Brain microvascular endothelial cell (primary cell): ENCODE results near the gene LFNG.
A peak's percentile ranks its signal among the peaks of the same experiment; 100 is the strongest.

Source experiments
- DNase-seq: peaks from one replicate; pipeline ENCODE4 v3.0.0-alpha.2; 2020
- H3K27ac ChIP-seq: fragments of 250-450 bp; sonication (Bioruptor Pico); 2 replicates; pipeline ENCODE4 v1.5.1; 2020; ENCODE audit warnings: mild to moderate bottlenecking, moderate library complexity
- H3K27me3 ChIP-seq: fragments of 250-450 bp; sonication (Bioruptor Pico); replicated peaks from 2 replicates; pipeline ENCODE4 v1.5.1; 2020; ENCODE audit warnings: mild to moderate bottlenecking
- H3K36me3 ChIP-seq: fragments of 250-450 bp; sonication (Bioruptor Pico); replicated peaks from 2 replicates; pipeline ENCODE4 v1.5.1; 2020; ENCODE audit warnings: mild to moderate bottlenecking
- H3K4me3 ChIP-seq: 2 replicates; pipeline ENCODE4 v1.5.1; 2011; ENCODE audit warnings: low read depth, mild to moderate bottlenecking, control low read depth, low read length, moderate library complexity
- CTCF ChIP-seq: IDR thresholded peaks from 2 replicates; pipeline ENCODE4 v1.5.1; 2011; ENCODE audit warnings: low read depth, mild to moderate bottlenecking, moderate library complexity, low read length, control low read depth, inconsistent platforms; ENCODE audit errors: missing control alignments
- in situ Hi-C: cut with HindIII; loops from 2 replicates; pipeline ENCODE4 v1.10.0; 2017; ENCODE audit warnings: low sequenced_read_pairs, low pct_ligation_motif_present

The LFNG gene

GRCh38 chr7:2551418-2551817 is 31.8 kb downstream of the LFNG start:
- Histone ChIP-seq H3K27ac (no peak overlapping the region), H3K36me3 (peaks cover 13% of the 10 kb centered on the region), H3K4me3 (no peak overlapping the region), H3K27me3 (no peaks in the 10 kb centered on the region)
- in situ Hi-C loops, result no loop called here
- no peak for DNase-seq
- TF ChIP-seq CTCF, result no peak

- no peaks in the 10 kb centered on the region for H3K27me3 ChIP-seq
- no peak for TF ChIP-seq CTCF
- no peak overlapping the region for H3K4me3 ChIP-seq
- DNase-seq, result no peak
- in situ Hi-C loops, result no loop called here
- peaks cover 4% of the 10 kb centered on the region for H3K36me3 ChIP-seq
- no peak overlapping the region for H3K27ac ChIP-seq
These were observed 33.5 kb downstream of the LFNG start for GRCh38 chr7:2553108-2553507.

- in situ Hi-C loops, result no loop called here
These were observed 34.4 kb downstream of the LFNG start for GRCh38 chr7:2553831-2554581.

GRCh38 chr7:2554661-2555111 is 35.1 kb downstream of the LFNG start:
- DNase-seq, result no peak
- TF ChIP-seq CTCF, result no peak
- Histone ChIP-seq H3K27me3 (no peaks in the 10 kb centered on the region), H3K36me3 (no peaks in the 10 kb centered on the region), H3K4me3 (peak overlapping the region; percentile 72), H3K27ac (no peak overlapping the region)
- in situ Hi-C loops, result no loop called here

More at GRCh38 chr7:2553831-2554581, 34.4 kb downstream of the LFNG start:
- Histone ChIP-seq H3K27ac (no peak overlapping the region), H3K4me3 (no peak overlapping the region), H3K27me3 (no peaks in the 10 kb centered on the region), H3K36me3 (no peaks in the 10 kb centered on the region)
- DNase-seq, result no peak
- TF ChIP-seq CTCF, result no peak

- in situ Hi-C loops, result no loop called here
- peak; percentile 93 for DNase-seq
These were observed 35.8 kb downstream of the LFNG start, which contains the start of gene BRAT1 for GRCh38 chr7:2555121-2556052. BRAT1 (minus strand) TSS chr7:2555524; CDS start chr7:2554431, 1,093 bp downstream.

More at GRCh38 chr7:2555121-2556052, 35.8 kb downstream of the LFNG start, which contains the start of gene BRAT1:
- Histone ChIP-seq H3K4me3 (peak within 1 kb of the TSS; percentile 72), H3K27me3 (no peaks in the 10 kb centered on the region), H3K36me3 (no peaks in the 10 kb centered on the region), H3K27ac (peak within 1 kb of the TSS; percentile 100)
- peak; percentile 69 for TF ChIP-seq CTCF
